Right ventricle myocardium inferior (tissue), 1 donor: ENCODE results near the gene TMEM207. TPM values are rescaled to one million over a fixed set of nuclear protein-coding genes. Genes with fewer than 3 reads are reported as not detected.
"Not testable (repeated sequence)": the region's sequence is repeated elsewhere in the genome, so short reads cannot be mapped to it uniquely, and the experiment has no call there.

Experiments
- ATAC-seq: fragments of 200-7000 bp; cut with Tn5 transposase; one replicate; pipeline ENCODE4 v1.9.1; 2020; ENCODE audit warnings: mild to moderate bottlenecking, moderate library complexity
- DNase-seq: peaks from one replicate; pipeline ENCODE4 v3.0.0; 2021; ENCODE audit errors: missing footprints
- intact Hi-C: fragments of 100-400 bp; cut with DNase I; formaldehyde crosslinking; loops from one replicate; pipeline ENCODE4 v1.11.0; 2022
- long read RNA-seq: library from polyadenylated mRNA; unstranded; transcript quantifications from one replicate; pipeline ENCODE4 v2.0.0, GENCODE V29; 2021
- total RNA-seq: library from RNA; stranded (reverse); fragmentation: NEBNext Ultra II Directional; extraction: Animal tissue kit (Norgen Biotek cat#: 25700); gene quantifications from one replicate; pipeline ENCODE4 v1.2.1, GENCODE V29; 2021
- donor health status: DM: no; HTN: yes; CAD: no; lungs with severe emphysema.

Gene TMEM207
- not detected for total RNA-seq
- long read RNA-seq = 0 reads

- DNase-seq = no peak
- intact Hi-C loops = no loop called here
- no peak for ATAC-seq
Measured at GRCh38 chr3:190449801-190450200, at the start of gene TMEM207. Gene TMEM207, minus strand, starts transcription at chr3:190449901. Its CDS starts 92 bp downstream, at chr3:190449809.

GRCh38 chr3:190499122-190499521, 49.4 kb upstream of the TMEM207 start:
- intact Hi-C loops = loop anchor here (10.0 kb wide), 1 partner anchor 366 kb away; the partner anchor contains the start of gene GMNC
- ATAC-seq (no peak), DNase-seq (no peak)

GRCh38 chr3:190498293-190498692, 48.6 kb upstream of the TMEM207 start:
- no peak for DNase-seq
- intact Hi-C loops = loop anchor here (10.0 kb wide), 1 partner anchor 367 kb away; the partner anchor contains the start of gene GMNC
- no peak for ATAC-seq

DNA sequence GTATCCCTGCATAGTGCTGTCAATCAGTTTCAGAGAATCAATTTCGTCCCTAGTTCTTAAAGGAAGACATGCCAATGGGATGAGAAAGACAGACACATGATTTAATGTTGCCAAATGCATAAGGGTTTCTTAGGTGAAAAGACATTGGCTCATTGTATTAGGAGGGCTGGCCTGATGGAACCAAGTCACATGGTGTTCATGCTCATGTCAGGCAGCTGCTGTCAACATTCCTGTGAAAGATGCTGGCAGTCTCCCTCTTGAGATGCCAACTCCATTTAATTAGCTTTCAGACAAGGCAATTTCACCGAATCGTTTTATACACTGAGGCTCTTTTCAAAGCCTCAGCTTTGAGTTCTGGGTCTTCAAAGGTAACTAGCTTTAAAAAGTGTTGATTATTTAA, 48.1 kb upstream of the TMEM207 start:
- ATAC-seq (peak; percentile 88), DNase-seq (no peak)
- intact Hi-C loops = loop anchor here (10.0 kb wide), 1 partner anchor 367 kb away; the partner anchor contains the start of gene GMNC

DNA sequence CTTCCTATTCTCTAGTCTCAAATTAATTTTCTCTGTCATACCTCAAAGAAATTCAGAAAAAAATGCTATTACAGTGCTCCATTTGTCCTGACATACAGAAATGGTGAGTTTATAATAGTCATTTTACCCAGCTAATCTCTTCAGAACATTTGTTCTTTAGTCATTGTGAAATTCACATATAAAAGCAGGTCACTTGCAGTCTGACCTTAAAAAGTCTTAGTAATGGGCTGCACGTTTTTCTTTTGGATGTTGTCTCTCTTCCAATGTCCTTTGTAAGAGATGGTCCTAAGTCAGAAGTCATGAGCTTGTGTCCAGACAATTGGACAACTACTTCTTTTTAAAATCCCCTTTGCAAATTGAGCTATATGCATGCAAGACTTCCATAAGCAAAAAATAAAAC, 47.2 kb upstream of the TMEM207 start:
- DNase-seq (no peak), ATAC-seq (no peak)
- intact Hi-C loops = loop anchor here (10.0 kb wide), 1 partner anchor 368 kb away; the partner anchor contains the start of gene GMNC

- intact Hi-C loops = loop anchor here (10.0 kb wide), 1 partner anchor 369 kb away; the partner anchor contains the start of gene GMNC
- no peak for ATAC-seq
- DNase-seq = no peak
Measured at GRCh38 chr3:190495796-190496195, 46.1 kb upstream of the TMEM207 start.

DNA sequence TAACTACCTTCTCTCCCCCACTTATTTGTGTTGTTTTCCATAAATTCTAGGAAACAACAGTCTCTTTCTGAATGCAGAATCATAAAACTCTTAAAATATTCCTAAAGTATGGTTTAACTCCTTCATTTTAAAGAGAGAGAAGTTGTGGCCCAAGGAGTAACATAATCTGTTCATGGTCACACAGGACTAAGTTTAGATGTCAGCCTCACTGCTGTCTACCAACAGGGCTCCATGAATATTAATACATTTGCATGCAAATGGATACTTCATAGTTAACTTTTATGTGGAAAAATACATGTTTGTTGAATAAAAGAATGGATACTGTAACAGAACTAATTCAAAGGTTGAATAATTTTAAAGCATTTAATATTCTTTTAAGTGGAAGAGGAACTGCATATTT, 45.7 kb upstream of the TMEM207 start:
- intact Hi-C loops = loop anchor here (10.0 kb wide), 1 partner anchor 369 kb away; the partner anchor contains the start of gene GMNC
- DNase-seq = no peak
- no peak for ATAC-seq

GRCh38 chr3:190494907-190495306, 45.2 kb upstream of the TMEM207 start:
- DNase-seq (no peak), ATAC-seq (no peak)
- intact Hi-C loops = loop anchor here (10.0 kb wide), 1 partner anchor 370 kb away; the partner anchor contains the start of gene GMNC

GRCh38 chr3:190492966-190493365, 43.3 kb upstream of the TMEM207 start:
- intact Hi-C loops = loop anchor here (10.0 kb wide), 1 partner anchor 372 kb away; the partner anchor contains the start of gene GMNC
- DNase-seq = no peak
- no peak for ATAC-seq

- no peak for DNase-seq
- intact Hi-C loops = loop anchor here (10.0 kb wide), 1 partner anchor 373 kb away; the partner anchor contains the start of gene GMNC
- peak; percentile 63 for ATAC-seq
Measured at GRCh38 chr3:190492129-190492528, 42.4 kb upstream of the TMEM207 start.

GRCh38 chr3:190491533-190492054, 41.9 kb upstream of the TMEM207 start:
- DNase-seq = peak; percentile 72
- intact Hi-C loops = loop anchor here (10.0 kb wide), 1 partner anchor 373 kb away; the partner anchor contains the start of gene GMNC

GRCh38 chr3:190486908-190487607, 37.4 kb upstream of the TMEM207 start:
- DNase-seq = no peak
- intact Hi-C loops = no loop called here
- ATAC-seq = no peak

More at GRCh38 chr3:190491533-190492054, 41.9 kb upstream of the TMEM207 start:
- peak; percentile 86 for ATAC-seq

DNA sequence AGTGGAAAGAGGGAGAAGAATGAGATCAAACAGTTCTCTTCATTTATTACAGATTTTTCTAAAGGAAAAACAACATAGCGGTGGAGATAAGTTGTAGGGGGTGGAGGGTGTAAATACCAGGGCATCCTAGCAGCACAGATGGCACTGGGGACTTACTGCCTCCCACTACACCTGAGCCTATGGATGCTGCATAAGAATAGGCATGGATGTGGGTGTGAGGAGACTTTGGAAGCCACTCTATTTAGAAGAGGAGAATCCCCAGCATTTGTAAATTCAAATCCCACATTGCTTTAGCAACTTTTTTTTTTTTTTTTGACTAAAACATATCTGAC, 36.8 kb upstream of the TMEM207 start:
- no peak for ATAC-seq
- DNase-seq = no peak
- intact Hi-C loops = no loop called here

GRCh38 chr3:190485830-190486532, 36.3 kb upstream of the TMEM207 start:
- no peak for ATAC-seq
- DNase-seq = no peak
- intact Hi-C loops = no loop called here

DNA sequence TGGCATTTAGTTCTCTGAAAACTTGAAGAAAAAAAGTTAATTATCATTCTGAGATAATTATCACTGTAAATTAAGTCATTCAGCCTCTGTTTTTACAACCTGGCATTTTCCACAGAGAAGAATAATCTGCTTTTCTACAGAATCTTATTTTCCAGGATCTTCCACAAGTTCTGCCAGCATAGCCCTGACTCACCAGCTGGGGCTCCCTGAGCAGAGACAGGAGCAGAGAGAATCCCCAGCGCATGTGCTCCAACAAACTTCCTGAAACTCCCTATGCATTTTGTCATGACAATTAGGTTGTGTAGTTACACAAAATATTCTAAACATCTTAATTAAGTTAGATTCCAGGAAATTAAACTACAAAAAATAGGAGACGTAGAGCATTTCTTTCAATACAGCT, 32.1 kb upstream of the TMEM207 start:
- ATAC-seq (no peak), DNase-seq (no peak)
- intact Hi-C loops = no loop called here

GRCh38 chr3:190473261-190473660, 23.6 kb upstream of the TMEM207 start:
- ATAC-seq, DNase-seq, intact Hi-C loops: not testable (repeated sequence)

GRCh38 chr3:190467922-190468321, 18.2 kb upstream of the TMEM207 start:
- DNase-seq (no peak), ATAC-seq (no peak)
- intact Hi-C loops = no loop called here

GRCh38 chr3:190458040-190458439, 8.3 kb upstream of the TMEM207 start:
- no peak for DNase-seq
- intact Hi-C loops = no loop called here
- ATAC-seq = no peak

- no peak for ATAC-seq
- no peak for DNase-seq
- intact Hi-C loops = no loop called here
Measured at GRCh38 chr3:190456770-190457169, 7.1 kb upstream of the TMEM207 start.
